IPS-20b (cell line): ENCODE measurements around the gene DOCK2.
"Not testable (repeated sequence)": the region's sequence is repeated elsewhere in the genome, so short reads cannot be mapped to it uniquely, and the experiment has no call there.

ENCODE experiments used
- H3K27ac ChIP-seq: one replicate; pipeline ENCODE4 v1.5.1; 2013; ENCODE audit warnings: low read length
- H3K27me3 ChIP-seq: 2 replicates; pipeline ENCODE4 v1.6.1; 2013; ENCODE audit warnings: mild to moderate bottlenecking, low read length, inconsistent platforms; ENCODE audit not compliant: insufficient read depth
- H3K36me3 ChIP-seq: 2 replicates; pipeline ENCODE4 v1.6.1; 2013; ENCODE audit warnings: low read depth, mild to moderate bottlenecking, inconsistent platforms, low read length, moderate library complexity; ENCODE audit not compliant: insufficient read depth
- H3K4me1 ChIP-seq: 2 replicates; pipeline ENCODE4 v1.6.1; 2013; ENCODE audit warnings: mild to moderate bottlenecking, control low read depth, inconsistent platforms, low read length, moderate library complexity; ENCODE audit not compliant: insufficient read depth
- H3K4me3 ChIP-seq: 2 replicates; pipeline ENCODE4 v1.5.1; 2013; ENCODE audit warnings: mild to moderate bottlenecking, low read length, inconsistent platforms
- H3K9ac ChIP-seq: 2 replicates; pipeline ENCODE4 v1.6.1; 2013; ENCODE audit warnings: low read depth, mild to moderate bottlenecking, inconsistent platforms, low read length, moderate library complexity
- H3K9me3 ChIP-seq: 2 replicates; pipeline ENCODE4 v1.6.1; 2013; ENCODE audit warnings: mild to moderate bottlenecking, low read depth, low read length, inconsistent platforms; ENCODE audit not compliant: insufficient read depth

DOCK2 gene

DNA sequence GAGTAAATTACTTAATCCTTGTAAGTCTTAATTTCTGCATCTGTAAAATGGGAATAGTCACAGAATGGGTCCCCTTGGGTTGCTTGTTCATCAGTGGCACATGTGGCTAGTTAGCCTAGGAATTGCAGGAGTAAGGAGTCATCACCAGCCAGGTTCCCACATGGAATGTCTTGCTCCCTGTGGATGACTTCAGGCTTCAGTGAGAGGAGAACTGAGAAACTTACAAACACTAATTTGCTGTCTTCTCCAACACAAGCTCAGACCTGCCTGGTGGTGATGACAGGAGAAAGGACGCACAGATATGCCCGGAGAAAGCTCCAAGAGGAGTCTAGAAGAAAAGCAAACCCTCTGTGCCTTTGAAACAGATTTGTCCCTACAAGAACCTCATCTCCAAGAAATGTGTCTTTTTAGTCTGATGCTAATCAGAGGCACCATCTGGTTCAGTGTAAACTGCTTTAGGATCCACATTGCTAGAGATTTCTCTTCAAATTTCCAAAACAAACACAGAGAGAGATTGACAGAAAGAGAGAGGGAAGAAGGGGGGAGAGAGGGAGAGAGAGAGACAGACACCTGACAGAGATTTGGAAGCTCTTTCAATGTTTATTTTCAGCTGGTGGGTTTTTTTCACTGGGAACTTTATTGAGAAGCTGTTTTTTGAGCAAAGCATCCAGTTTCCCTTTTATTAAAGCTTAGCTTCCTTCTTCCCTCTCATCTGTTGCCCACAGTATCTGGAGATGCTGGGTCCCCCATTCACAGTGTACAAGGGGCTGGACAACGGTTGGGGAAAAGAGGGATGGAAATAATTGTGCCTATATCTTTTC is 128.3 kb downstream of the DOCK2 start:
- Histone ChIP-seq H3K27me3 (no peaks in the 10 kb centered on the region), H3K9ac (no peak overlapping the region), H3K4me3 (no peak overlapping the region), H3K27ac (no peak overlapping the region), H3K9me3 (no peaks in the 10 kb centered on the region), H3K4me1 (peaks cover 22% of the 10 kb centered on the region), H3K36me3 (no peaks in the 10 kb centered on the region)

DNA sequence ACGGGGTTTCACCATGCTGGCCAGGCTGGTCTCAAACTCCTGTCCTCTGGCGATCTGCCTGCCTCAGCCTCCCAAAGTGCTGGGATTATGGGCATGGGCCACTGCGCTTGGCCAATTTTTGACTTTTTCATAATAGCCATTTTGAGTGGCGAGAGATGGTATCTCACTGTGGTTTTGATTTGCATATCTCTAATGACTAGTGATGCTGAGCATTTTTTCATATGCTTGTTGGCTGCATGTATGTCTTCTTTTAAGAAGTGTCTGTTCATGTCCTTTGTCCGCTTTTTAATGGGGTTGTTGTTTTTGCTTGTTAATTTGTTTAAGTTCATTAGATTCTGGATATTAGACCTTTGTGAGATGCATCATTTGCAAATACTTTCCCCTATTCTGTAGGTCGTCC is 129.9 kb downstream of the DOCK2 start:
- H3K27ac ChIP-seq, H3K27me3 ChIP-seq, H3K36me3 ChIP-seq, H3K4me3 ChIP-seq, H3K9ac ChIP-seq, H3K9me3 ChIP-seq: not testable (repeated sequence)
- peaks cover 22% of the 10 kb centered on the region for H3K4me1 ChIP-seq

DNA sequence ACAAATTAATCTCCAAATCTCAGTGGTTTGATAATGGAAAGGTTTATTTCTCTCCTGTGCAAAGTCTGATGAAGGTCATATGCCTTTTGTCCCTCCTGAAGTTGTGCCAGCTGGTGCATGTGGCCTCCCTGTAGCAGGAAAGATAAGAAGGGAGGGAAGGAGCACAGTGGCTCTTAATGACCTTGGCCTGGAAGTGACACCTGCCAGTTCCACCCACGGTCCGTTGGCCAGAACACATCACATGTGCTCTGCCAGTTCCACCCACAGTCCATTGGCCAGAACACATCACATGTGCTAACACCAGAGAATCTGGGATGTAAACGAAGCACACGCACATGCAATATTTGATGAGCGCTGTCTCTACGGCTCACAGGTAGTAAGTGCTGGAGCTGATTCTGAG is 130.9 kb downstream of the DOCK2 start:
- no peaks in the 10 kb centered on the region for H3K27me3 ChIP-seq
- H3K4me3 ChIP-seq: no peak overlapping the region
- no peaks in the 10 kb centered on the region for H3K36me3 ChIP-seq
- H3K27ac ChIP-seq: no peak overlapping the region
- H3K9ac ChIP-seq: no peak overlapping the region
- H3K9me3 ChIP-seq: no peaks in the 10 kb centered on the region
- peaks cover 18% of the 10 kb centered on the region; the same call in 1 of the 2 replicates for H3K4me1 ChIP-seq

DNA sequence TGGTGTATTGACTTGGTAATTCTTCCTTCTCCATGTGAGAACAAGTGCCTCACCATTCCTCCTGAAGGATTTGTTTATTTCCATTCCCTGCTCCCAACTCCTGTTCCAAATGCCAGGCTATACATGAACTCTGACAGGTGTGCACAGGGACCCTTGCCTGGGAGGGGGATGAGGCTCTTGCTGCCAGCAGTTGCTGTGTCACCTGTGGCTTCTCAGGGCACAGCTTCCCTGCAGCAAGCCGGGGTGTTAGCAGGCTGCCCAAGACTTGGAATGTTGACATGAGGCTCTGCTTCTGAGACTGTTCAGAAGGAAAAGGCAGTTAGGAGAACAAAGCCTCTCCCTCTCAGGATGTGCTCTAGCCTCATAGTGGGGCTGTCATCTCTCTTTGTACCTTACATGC is 131.3 kb downstream of the DOCK2 start:
- Histone ChIP-seq H3K9me3 (no peaks in the 10 kb centered on the region), H3K27me3 (no peaks in the 10 kb centered on the region), H3K9ac (no peak overlapping the region), H3K4me1 (peaks cover 14% of the 10 kb centered on the region; the same call in 1 of the 2 replicates), H3K27ac (no peak overlapping the region), H3K36me3 (no peaks in the 10 kb centered on the region), H3K4me3 (no peak overlapping the region)

DNA sequence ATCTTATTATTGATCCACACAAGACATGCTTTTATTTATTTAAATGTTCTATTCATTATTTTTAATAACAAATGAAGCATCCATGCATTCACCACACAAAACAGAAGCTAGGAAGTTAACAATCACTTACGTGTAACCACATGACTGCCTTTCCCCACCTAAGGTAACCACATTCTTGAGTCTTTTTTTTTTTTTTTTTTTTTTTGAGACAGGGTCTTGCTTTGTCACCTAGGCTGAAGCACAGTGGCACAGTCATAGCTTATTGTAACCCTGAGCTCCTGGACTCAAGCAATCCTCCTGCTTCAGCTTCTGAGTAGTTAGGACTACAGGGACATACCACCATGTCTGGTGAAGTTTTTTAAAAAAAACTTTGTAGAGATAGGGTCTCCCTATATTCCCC is 133.0 kb downstream of the DOCK2 start:
- no peak overlapping the region for H3K9ac ChIP-seq
- no peaks in the 10 kb centered on the region for H3K27me3 ChIP-seq
- no peak overlapping the region for H3K27ac ChIP-seq
- H3K36me3 ChIP-seq: no peaks in the 10 kb centered on the region
- H3K4me3 ChIP-seq: no peak overlapping the region
- H3K4me1 ChIP-seq: peaks cover 14% of the 10 kb centered on the region; the same call in 1 of the 2 replicates
- no peaks in the 10 kb centered on the region for H3K9me3 ChIP-seq

DNA sequence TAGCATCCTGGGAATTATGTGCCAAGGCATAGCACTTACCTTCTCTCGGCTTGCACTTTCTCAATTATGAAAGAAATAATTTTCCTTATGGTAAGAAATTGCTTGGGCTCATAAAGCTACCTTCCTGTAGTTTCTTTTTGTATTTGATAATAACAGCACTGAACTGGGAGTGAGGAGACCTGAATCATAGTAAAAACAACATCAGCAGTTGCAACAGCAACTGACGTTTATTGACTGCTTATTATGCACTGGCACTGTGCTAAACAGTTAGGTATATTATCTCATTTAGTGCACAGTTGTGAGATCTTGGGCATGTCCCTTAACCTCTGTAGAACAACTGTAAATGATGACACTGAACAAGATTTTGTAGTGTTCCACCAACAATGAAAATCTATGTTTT is 135.2 kb downstream of the DOCK2 start:
- peaks cover 14% of the 10 kb centered on the region; the same call in 1 of the 2 replicates for H3K4me1 ChIP-seq
- H3K36me3 ChIP-seq: no peaks in the 10 kb centered on the region
- H3K4me3 ChIP-seq: no peak overlapping the region
- no peak overlapping the region for H3K9ac ChIP-seq
- H3K27ac ChIP-seq: no peak overlapping the region
- no peaks in the 10 kb centered on the region for H3K9me3 ChIP-seq
- H3K27me3 ChIP-seq: no peaks in the 10 kb centered on the region

DNA sequence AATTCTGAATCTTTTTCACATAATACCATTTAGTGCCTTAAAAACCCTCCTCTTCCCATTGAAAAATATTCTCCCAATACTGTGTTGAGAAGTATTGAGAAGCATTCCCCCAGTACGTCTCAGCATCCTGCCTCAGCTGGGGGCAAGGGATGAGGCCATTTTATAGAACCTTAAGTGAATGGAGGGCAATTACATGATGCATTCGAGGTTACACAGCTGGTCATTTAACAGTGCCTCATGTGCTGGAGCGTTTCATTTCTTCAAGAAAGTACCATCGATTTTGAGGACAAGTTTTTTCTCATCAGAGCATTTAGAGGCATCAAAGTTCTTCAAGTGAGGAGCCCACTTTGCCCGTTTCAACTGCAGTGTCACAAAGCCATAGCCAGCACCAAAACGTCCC is 135.6 kb downstream of the DOCK2 start:
- Histone ChIP-seq H3K9ac (no peak overlapping the region), H3K4me3 (no peak overlapping the region), H3K27me3 (no peaks in the 10 kb centered on the region), H3K4me1 (peaks cover 10% of the 10 kb centered on the region; the same call in 1 of the 2 replicates), H3K36me3 (no peaks in the 10 kb centered on the region), H3K9me3 (no peaks in the 10 kb centered on the region), H3K27ac (no peak overlapping the region)

DNA sequence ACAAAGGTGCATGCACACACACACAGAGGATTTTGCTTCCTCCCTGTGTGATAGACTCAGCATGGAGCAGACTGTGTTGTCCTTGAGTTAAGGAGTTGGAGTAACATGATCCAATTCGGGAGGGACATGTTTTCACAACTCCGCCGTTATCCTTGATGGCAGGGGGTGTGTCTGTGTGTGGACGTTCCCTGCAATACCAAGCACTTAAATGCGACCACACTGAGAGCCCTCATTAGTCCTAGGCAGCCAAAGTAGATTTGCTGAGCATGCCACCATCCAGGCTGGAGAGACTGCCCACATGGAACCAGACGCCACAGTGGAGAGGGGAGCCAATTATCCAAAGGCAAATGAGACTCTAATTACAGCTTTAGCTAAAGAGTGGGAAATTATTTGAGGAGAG is 140.1 kb downstream of the DOCK2 start:
- H3K4me3 ChIP-seq: no peak overlapping the region
- no peaks in the 10 kb centered on the region for H3K4me1 ChIP-seq
- H3K9me3 ChIP-seq: no peaks in the 10 kb centered on the region
- no peaks in the 10 kb centered on the region for H3K36me3 ChIP-seq
- no peak overlapping the region for H3K27ac ChIP-seq
- H3K27me3 ChIP-seq: no peaks in the 10 kb centered on the region
- H3K9ac ChIP-seq: no peak overlapping the region

DNA sequence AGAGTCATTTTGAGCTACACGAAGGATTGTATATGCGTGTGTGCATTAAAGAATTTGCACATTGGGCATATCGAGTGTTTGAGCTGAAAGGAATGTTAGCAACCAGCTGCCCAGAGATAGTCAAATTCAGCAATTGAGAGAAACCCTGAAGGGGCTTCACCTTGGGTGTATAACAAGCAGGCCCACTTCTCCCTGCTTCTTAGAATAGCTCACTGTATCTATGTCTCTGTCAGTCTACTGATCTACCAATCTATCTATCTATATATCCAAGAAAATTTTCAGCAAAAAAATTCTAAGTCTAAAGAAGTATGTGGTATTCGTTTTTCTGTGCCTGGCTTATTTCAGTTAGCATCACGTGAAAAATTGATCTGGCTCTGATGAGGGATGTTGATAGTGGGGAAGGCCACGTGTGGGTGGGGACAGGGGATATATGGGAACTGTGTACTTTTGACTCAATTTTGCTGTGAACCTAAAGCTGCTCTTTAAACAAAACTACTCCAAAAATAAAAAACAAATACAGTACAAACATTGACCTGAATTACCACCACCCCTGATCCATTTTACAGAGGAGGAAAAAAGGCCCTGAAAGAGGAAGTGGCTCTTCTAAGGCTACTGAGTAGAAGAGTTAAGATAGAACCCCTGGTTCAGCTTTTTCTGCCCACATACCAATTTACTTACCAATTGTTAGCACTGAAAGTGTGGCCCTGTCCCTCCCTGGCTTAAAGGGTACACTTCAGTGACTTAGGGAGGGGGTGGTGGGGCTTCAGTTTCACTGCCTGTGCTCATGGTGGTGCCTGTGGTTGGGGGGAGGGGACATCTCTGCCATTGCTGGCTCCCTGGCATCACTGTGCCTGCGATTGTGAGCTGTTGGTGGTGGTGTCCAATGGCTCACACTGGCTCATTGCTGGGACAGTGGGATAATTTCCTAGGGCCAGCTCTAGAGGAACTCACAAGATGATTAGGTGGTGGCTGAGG is 141.8 kb downstream of the DOCK2 start:
- no peaks in the 10 kb centered on the region for H3K9me3 ChIP-seq
- no peaks in the 10 kb centered on the region for H3K36me3 ChIP-seq

DNA sequence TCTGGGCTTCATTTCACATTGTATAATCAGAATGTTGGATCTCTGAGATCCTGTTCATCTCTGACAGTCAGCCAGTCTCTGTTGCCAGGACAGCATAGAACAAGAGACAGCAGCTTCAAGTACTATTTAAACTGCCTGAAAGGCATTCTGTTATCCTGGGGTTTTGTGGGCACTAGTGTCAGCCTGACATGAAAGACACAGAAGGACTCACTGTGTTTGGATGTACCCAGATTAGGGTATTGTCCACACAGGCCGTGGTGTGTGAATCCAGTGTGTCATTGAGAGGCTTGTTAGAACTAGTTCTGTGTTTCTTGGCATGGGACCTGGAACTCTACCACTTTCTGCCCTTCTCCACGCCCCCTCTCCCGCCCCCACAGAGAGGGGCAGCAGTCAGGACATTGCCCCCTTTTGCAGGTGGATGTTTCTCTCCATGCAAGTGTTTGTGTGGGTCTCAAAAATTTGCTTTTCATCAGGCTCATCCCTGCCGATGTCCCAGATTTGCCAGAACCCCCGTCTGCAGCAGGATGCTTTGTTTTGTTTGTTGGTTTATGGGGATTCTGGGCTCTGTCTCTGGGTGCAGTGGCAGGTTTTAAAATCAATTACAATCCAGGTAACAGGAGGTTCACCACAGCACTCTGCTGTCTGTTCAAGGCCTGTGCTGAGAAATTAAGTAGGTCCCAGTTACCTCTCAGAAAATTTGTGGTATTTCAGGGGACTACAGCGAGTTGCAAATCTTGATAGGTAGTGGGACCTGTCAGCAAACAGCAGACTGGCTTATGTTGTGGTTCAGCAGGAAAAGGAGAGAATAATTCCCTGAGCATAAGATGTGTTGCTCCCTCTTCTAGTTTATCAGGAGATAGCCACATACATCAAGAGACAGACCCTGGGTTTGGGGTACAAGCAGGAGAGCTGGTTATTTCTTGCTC is 144.6 kb downstream of the DOCK2 start:
- H3K9ac ChIP-seq: no peak overlapping the region
- H3K27ac ChIP-seq: no peak overlapping the region
- H3K9me3 ChIP-seq: no peaks in the 10 kb centered on the region

More for the DNA sequence above, 141.8 kb downstream of the DOCK2 start:
- Histone ChIP-seq H3K4me1 (no peaks in the 10 kb centered on the region), H3K27me3 (no peaks in the 10 kb centered on the region), H3K27ac (no peak overlapping the region), H3K9ac (no peak overlapping the region), H3K4me3 (no peak overlapping the region)

More for the DNA sequence above, 144.6 kb downstream of the DOCK2 start:
- Histone ChIP-seq H3K4me1 (no peaks in the 10 kb centered on the region), H3K36me3 (no peaks in the 10 kb centered on the region), H3K27me3 (no peaks in the 10 kb centered on the region), H3K4me3 (no peak overlapping the region)
